ENCODE measurements around the gene PAX6. TPM values are rescaled to one million over a fixed set of nuclear protein-coding genes. Genes with fewer than 3 reads are reported as not detected.

PAX6 gene
- total RNA-seq, 1 experiment from 2014 or later = 22.4 TPM

DNA sequence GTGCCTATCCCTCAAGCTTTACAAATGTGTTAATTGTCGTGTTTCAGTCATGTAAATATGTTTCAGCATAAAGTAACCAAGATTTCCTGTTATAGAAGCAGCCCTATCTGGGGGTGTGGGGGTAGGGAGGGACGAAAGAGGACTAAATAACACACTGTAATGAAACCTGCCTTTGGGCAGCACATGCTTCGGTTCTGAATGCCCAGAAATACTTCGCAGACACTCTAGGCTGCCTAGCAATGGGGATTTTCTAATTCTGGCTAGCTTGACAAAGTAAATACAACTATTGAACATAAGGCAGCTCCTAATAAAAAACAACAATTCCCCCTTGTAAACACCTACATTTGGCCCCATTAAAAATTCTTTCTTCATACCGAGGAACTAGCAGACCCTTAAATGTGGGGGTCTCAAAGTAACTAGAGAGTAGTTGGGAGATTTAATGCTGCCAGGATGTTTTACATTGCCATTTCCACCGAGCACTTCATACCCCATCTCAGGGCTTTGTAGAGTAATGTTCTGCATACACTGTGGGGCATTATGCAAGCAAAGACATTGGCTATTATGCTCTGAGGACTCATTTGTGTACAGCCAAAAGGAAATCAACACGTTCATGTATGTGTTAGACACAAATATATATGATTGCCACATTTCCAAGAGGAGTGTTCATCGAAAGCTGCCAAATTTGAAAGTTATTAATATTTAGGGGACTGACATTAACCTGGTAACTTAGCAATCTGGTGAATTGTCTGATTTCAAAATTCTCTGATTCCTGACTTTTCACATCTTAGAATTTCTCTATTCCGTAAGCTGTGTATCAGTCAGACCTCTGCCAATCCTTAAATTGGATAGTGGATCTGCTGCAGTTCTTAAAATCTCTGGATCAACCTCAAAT is 42.1 kb downstream of the PAX6 start:
- TF ChIP-seq CTCF (conservative IDR thresholded peaks at IDR 0.05; ENCODE audit: low read depth, low read length) = no peak
- TF ChIP-seq EZH2 (IDR thresholded peaks at IDR 0.05; ENCODE audit: borderline replicate concordance, low read depth, low read length, poor library complexity, severe bottlenecking) = no peak
- POLR2A ChIA-PET (ENCODE audit: low non-redundant PET) = no interaction called here
- Histone ChIP-seq H3K4me3 (ENCODE audit: low read depth, low read length, poor library complexity, severe bottlenecking) (no peak overlapping the region), H3K9me3 (ENCODE audit: low read depth, low read length, poor library complexity, severe bottlenecking) (no peaks in the 10 kb centered on the region), H3K36me3 (ENCODE audit: insufficient read depth, low read length, poor library complexity, severe bottlenecking) (no peaks in the 10 kb centered on the region), H3K27me3 (replicated peaks; ENCODE audit: insufficient read depth, low read depth, low read length, poor library complexity) (no peaks in the 10 kb centered on the region), H3K4me1 (ENCODE audit: insufficient read depth, low read length, poor library complexity, severe bottlenecking) (peaks cover 32% of the 10 kb centered on the region), H3K27ac (ENCODE audit: low read depth, low read length, poor library complexity, severe bottlenecking) (no peak overlapping the region)
- no TSS peak for BruUV-seq (replicated peaks)
- intact Hi-C loops (cut with micrococcal nuclease; ENCODE audit: unreplicated experiment) = no loop called here
- DNase-seq (ENCODE audit: low spot score) = no peak
- CTCF ChIA-PET = interaction anchor here (0.6 kb wide), 1 partner anchor 528 kb away, joined by 3 read pairs; no protein-coding TSS in a partner anchor

- Histone ChIP-seq H3K27ac (ENCODE audit: low read depth, low read length, poor library complexity, severe bottlenecking) (no peak overlapping the region), H3K4me3 (ENCODE audit: low read depth, low read length, poor library complexity, severe bottlenecking) (no peak overlapping the region), H3K9me3 (ENCODE audit: low read depth, low read length, poor library complexity, severe bottlenecking) (no peaks in the 10 kb centered on the region), H3K4me1 (ENCODE audit: insufficient read depth, low read length, poor library complexity, severe bottlenecking) (peaks cover 45% of the 10 kb centered on the region), H3K27me3 (replicated peaks; ENCODE audit: insufficient read depth, low read depth, low read length, poor library complexity) (no peaks in the 10 kb centered on the region), H3K36me3 (ENCODE audit: insufficient read depth, low read length, poor library complexity, severe bottlenecking) (no peaks in the 10 kb centered on the region)
- POLR2A ChIA-PET (ENCODE audit: low non-redundant PET) = no interaction called here
- no TSS peak for BruUV-seq (replicated peaks)
- DNase-seq (ENCODE audit: low spot score) = no peak
- intact Hi-C loops (cut with micrococcal nuclease; ENCODE audit: unreplicated experiment) = no loop called here
- CTCF ChIA-PET = no interaction called here
- no peak for TF ChIP-seq EZH2 (IDR thresholded peaks at IDR 0.05; ENCODE audit: borderline replicate concordance, low read depth, low read length, poor library complexity, severe bottlenecking)
- no peak for TF ChIP-seq CTCF (conservative IDR thresholded peaks at IDR 0.05; ENCODE audit: low read depth, low read length)
These were observed 43.4 kb downstream of the PAX6 start for GRCh38 chr11:31767685-31768084.

DNA sequence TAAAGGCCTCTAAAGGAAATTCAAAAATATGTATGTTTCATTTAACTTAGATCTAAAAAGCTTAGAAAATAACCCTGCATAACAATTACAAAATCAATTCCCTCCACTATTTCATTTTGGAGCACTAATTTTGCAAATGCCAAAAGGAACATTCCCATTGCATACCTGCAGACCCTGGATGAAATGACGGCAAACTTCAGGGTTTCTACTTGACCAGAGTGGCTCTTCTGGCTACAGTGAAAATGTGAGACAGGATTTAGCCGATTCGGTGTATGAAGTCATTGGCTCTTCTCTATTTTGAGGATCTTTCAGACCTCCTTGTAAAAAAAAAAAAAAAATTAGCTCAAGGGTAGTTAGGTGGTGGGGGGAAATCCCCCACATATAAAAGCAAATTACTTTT is 44.1 kb downstream of the PAX6 start:
- Histone ChIP-seq H3K36me3 (ENCODE audit: insufficient read depth, low read length, poor library complexity, severe bottlenecking) (no peaks in the 10 kb centered on the region), H3K4me1 (ENCODE audit: insufficient read depth, low read length, poor library complexity, severe bottlenecking) (peaks cover 45% of the 10 kb centered on the region), H3K27me3 (replicated peaks; ENCODE audit: insufficient read depth, low read depth, low read length, poor library complexity) (no peaks in the 10 kb centered on the region), H3K4me3 (ENCODE audit: low read depth, low read length, poor library complexity, severe bottlenecking) (no peak overlapping the region), H3K27ac (ENCODE audit: low read depth, low read length, poor library complexity, severe bottlenecking) (no peak overlapping the region), H3K9me3 (ENCODE audit: low read depth, low read length, poor library complexity, severe bottlenecking) (no peaks in the 10 kb centered on the region)
- ChIA-PET CTCF (no interaction called here), POLR2A (ENCODE audit: low non-redundant PET) (no interaction called here)
- TF ChIP-seq CTCF (conservative IDR thresholded peaks at IDR 0.05; ENCODE audit: low read depth, low read length) = no peak
- no peak for TF ChIP-seq EZH2 (IDR thresholded peaks at IDR 0.05; ENCODE audit: borderline replicate concordance, low read depth, low read length, poor library complexity, severe bottlenecking)
- DNase-seq (ENCODE audit: low spot score) = no peak
- intact Hi-C loops (cut with micrococcal nuclease; ENCODE audit: unreplicated experiment) = no loop called here
- no TSS peak for BruUV-seq (replicated peaks)
